OCI-LY7 (cell line): ENCODE results near the gene CSNK1G1. TPM values are rescaled to one million over a fixed set of nuclear protein-coding genes. Genes with fewer than 3 reads are reported as not detected.
"Not testable (repeated sequence)": the region's sequence is repeated elsewhere in the genome, so short reads cannot be mapped to it uniquely, and the experiment has no call there.

ENCODE experiments used
- BruUV-seq: library from RNA; stranded (reverse); fragments of 400-500 nt; replicated peaks from 2 replicates; lab custom pipeline; 2021; lab: Mats Ljungman, UMichigan
- CTCF ChIA-PET: fragments of 300-600 bp; sonication (Branson Sonifier 250); formaldehyde crosslinking; loops from one replicate; lab custom pipeline; 2022; ENCODE audit warnings: antibody characterized with exemption; ENCODE audit not compliant: unreplicated experiment; lab: Charles Lee
- POLR2A ChIA-PET: fragments of 300-600 bp; sonication (Branson Sonifier 250); formaldehyde crosslinking; loops from one replicate; lab custom pipeline; 2022; ENCODE audit warnings: antibody characterized with exemption; lab: Charles Lee
- DNase-seq: peaks from one replicate; pipeline ENCODE4 v3.0.0-alpha.2; 2015; ENCODE audit warnings: low spot score
- H2AFZ ChIP-seq: fragments of 200-600 bp; sonication (generic), shearing (Covaris generic); 2 replicates; pipeline ENCODE4 v1.6.1; 2014; ENCODE audit warnings: mild to moderate bottlenecking, antibody characterized with exemption, low read length, moderate library complexity
- H3K27ac ChIP-seq: fragments of 200-600 bp; sonication (generic); 2 replicates; pipeline ENCODE4 v1.5.1; 2014; ENCODE audit warnings: mixed run types, low read depth, mild to moderate bottlenecking, moderate library complexity, low read length, inconsistent platforms; ENCODE audit not compliant: poor library complexity, severe bottlenecking
- H3K36me3 ChIP-seq: fragments of 200-600 bp; sonication (generic); 2 replicates; pipeline ENCODE4 v1.6.1; 2014; ENCODE audit warnings: mild to moderate bottlenecking, antibody characterized with exemption, low read length, moderate library complexity, mixed read lengths; ENCODE audit not compliant: insufficient read depth
- H3K4me1 ChIP-seq: fragments of 200-600 bp; sonication (generic); 2 replicates; pipeline ENCODE4 v1.5.1; 2014; ENCODE audit warnings: mild to moderate bottlenecking, low read length; ENCODE audit not compliant: insufficient read depth, poor library complexity, severe bottlenecking
- H3K4me2 ChIP-seq: fragments of 200-600 bp; sonication (generic); 2 replicates; pipeline ENCODE4 v1.6.1; 2014; ENCODE audit warnings: mild to moderate bottlenecking, low read length
- H3K4me3 ChIP-seq: fragments of 200-600 bp; sonication (generic); 2 replicates; pipeline ENCODE4 v1.5.1; 2014; ENCODE audit warnings: mild to moderate bottlenecking, low read depth, low read length; ENCODE audit not compliant: poor library complexity, severe bottlenecking
- H3K79me2 ChIP-seq: fragments of 200-600 bp; sonication (generic); 2 replicates; pipeline ENCODE4 v1.6.1; 2016; ENCODE audit warnings: low read depth, mild to moderate bottlenecking, low read length, moderate library complexity, mixed read lengths; ENCODE audit not compliant: insufficient read depth
- H3K9me2 ChIP-seq: fragments of 200-600 bp; sonication (generic); 2 replicates; pipeline ENCODE4 v1.6.1; 2016; ENCODE audit warnings: mild to moderate bottlenecking, low read length, mixed read lengths; ENCODE audit not compliant: insufficient read depth
- H3K9me3 ChIP-seq: fragments of 200-600 bp; sonication (generic); 2 replicates; pipeline ENCODE4 v1.6.1; 2014; ENCODE audit warnings: mild to moderate bottlenecking, mixed run types, low read length, mixed read lengths
- H4K20me1 ChIP-seq: fragments of 200-600 bp; sonication (generic); 2 replicates; pipeline ENCODE4 v1.6.1; 2014; ENCODE audit warnings: mild to moderate bottlenecking, antibody characterized with exemption, low read length, moderate library complexity, mixed read lengths; ENCODE audit not compliant: insufficient read depth
- EZH2phosphoT487 ChIP-seq: fragments of 200-600 bp; sonication (generic); IDR thresholded peaks from 2 replicates; pipeline ENCODE4 v1.6.1; 2018; ENCODE audit warnings: low read depth, borderline replicate concordance, mild to moderate bottlenecking, mixed run types, antibody characterized with exemption, low read length, moderate library complexity, mixed read lengths
- intact Hi-C: fragments of 100-400 bp; cut with micrococcal nuclease; formaldehyde crosslinking; loops from one replicate; pipeline ENCODE4 v1.10.0; 2022; ENCODE audit not compliant: unreplicated experiment
- total RNA-seq, 2 experiments: library from RNA; depleted of rRNA in 1 of 2; stranded (reverse); fragments of >200 nt in 1 of 2; shearing (Covaris generic) in 1 of 2; gene quantifications; 2 replicates each; pipeline ENCODE4 v1.2.3, GENCODE V29; 2014 to 2022
- TF ChIP-seq, protein P1 (sequence below): fragments of 200-600 bp; sonication (generic); conservative IDR thresholded peaks from 2 replicates; pipeline ENCODE4 v1.5.1; 2014; ENCODE audit warnings: mild to moderate bottlenecking, antibody characterized with exemption, low read length, moderate library complexity, mixed read lengths

The CSNK1G1 gene
- total RNA-seq, 2 experiments from 2014 or later = 8.8 to 14.1 TPM

DNA sequence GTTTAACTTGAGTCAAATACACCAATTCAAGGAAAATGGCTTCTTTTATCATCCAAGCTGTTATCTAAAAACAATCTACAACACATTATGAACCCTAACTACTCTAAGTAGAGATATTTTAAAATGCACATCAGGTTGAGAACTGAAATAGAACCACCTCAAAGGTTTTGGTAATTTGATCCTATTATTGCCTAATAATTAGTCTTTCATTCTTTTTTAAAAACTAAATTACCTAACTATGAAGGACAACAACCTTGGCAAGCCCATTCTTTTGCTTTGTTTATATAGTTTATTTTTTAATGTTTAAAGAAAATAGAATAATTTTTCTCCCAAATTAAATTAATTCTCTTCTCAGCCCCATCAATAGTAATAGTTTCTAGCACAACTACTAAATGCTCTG lies 132.1 kb downstream of the CSNK1G1 start:
- no peak overlapping the region for H3K27ac ChIP-seq
- H4K20me1 ChIP-seq = no peaks in the 10 kb centered on the region
- no peaks in the 10 kb centered on the region for H3K4me1 ChIP-seq
- no peak overlapping the region for H3K4me2 ChIP-seq
- no peaks in the 10 kb centered on the region for H3K79me2 ChIP-seq
- DNase-seq = no peak
- H3K36me3 ChIP-seq = peaks cover 4% of the 10 kb centered on the region; the same call in 1 of the 2 replicates
- no peak for TF ChIP-seq EZH2phosphoT487
- TF ChIP-seq, protein P1, sequence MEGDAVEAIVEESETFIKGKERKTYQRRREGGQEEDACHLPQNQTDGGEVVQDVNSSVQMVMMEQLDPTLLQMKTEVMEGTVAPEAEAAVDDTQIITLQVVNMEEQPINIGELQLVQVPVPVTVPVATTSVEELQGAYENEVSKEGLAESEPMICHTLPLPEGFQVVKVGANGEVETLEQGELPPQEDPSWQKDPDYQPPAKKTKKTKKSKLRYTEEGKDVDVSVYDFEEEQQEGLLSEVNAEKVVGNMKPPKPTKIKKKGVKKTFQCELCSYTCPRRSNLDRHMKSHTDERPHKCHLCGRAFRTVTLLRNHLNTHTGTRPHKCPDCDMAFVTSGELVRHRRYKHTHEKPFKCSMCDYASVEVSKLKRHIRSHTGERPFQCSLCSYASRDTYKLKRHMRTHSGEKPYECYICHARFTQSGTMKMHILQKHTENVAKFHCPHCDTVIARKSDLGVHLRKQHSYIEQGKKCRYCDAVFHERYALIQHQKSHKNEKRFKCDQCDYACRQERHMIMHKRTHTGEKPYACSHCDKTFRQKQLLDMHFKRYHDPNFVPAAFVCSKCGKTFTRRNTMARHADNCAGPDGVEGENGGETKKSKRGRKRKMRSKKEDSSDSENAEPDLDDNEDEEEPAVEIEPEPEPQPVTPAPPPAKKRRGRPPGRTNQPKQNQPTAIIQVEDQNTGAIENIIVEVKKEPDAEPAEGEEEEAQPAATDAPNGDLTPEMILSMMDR = no peak
- BruUV-seq = no TSS peak
- CTCF ChIA-PET = no interaction called here
- intact Hi-C loops = no loop called here
- no peak overlapping the region for H2AFZ ChIP-seq
- no peaks in the 10 kb centered on the region for H3K9me2 ChIP-seq
- H3K4me3 ChIP-seq = no peak overlapping the region
- POLR2A ChIA-PET = interaction anchor here (0.5 to 0.9 kb wide), 2 partner anchors 10 to 468 kb away, joined by 3 read pairs; no protein-coding TSS in a partner anchor
- H3K9me3 ChIP-seq = 0 out of 2 replicates have a peak, but pooled peaks cover 4% of the 10 kb centered on the region

DNA sequence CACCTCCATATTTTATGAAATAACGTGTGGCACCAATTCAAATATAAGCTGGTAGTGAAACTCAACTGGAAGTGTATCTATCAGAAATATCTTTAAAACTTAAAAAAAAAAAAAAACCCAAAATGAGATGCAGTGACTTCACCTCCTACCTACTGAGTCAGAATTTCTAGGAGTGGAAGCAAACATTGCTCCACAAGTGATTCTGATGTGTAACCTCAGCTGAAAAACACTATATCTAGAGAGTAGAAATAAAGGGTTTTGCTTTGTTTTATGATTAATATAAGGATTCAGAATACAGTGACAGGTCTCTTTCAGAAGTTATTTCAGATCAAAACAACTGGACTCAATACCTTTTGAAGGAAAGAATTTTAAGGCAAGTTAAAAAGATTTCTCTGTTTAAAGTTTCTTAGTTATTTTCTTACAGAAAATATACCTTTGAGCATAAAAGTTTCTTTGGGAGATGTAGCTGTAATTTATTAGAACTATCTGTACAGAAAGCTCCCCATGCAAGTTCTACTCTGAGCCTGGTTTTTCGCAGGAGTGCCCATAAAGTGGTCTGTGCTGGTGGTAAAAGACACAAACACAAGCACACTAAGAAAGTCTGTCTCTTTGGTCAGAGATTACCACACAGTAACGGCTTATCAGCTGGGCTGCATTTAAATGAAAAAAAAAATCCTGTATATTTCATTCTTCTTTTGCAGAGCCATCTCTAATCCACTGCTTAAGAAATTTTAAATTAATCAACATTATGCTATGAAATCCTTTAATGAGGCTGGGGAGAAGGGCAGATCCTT lies 133.2 kb downstream of the CSNK1G1 start:
- POLR2A ChIA-PET = interaction anchor here (0.6 to 0.7 kb wide), 2 partner anchors 22 to 374 kb away, joined by 4 to 6 read pairs; no protein-coding TSS in a partner anchor
- H3K36me3 ChIP-seq = peaks cover 4% of the 10 kb centered on the region; the same call in 1 of the 2 replicates
- H3K9me3 ChIP-seq = 0 out of 2 replicates have a peak, but pooled peaks cover 4% of the 10 kb centered on the region
- DNase-seq = no peak
- BruUV-seq = no TSS peak
- no peaks in the 10 kb centered on the region for H4K20me1 ChIP-seq
- H3K9me2 ChIP-seq = no peaks in the 10 kb centered on the region
- no peaks in the 10 kb centered on the region for H3K4me1 ChIP-seq
- H3K4me3 ChIP-seq = no peak overlapping the region
- CTCF ChIA-PET = no interaction called here
- intact Hi-C loops = no loop called here
- H3K79me2 ChIP-seq = no peaks in the 10 kb centered on the region
- H3K4me2 ChIP-seq = no peak overlapping the region
- TF ChIP-seq EZH2phosphoT487 = no peak
- TF ChIP-seq, protein P1 = no peak
- no peak overlapping the region for H2AFZ ChIP-seq
- no peak overlapping the region for H3K27ac ChIP-seq

DNA sequence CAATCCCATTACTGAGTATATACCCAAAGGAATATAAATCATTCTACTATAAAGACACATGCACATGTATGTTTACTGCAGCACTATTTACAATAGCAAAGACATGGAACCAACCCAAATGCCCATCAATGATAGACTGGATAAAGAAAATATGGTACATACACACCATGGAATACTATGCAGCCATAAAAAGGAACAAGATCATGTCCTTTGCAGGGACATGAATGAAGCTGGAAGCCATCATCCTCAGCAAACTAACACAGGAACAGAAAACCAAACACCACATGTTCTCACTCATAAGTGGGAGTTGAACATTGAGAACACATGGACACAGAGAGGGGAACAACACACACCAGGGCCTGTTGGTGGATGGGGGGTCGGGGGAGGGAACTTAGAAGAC lies 134.1 kb downstream of the CSNK1G1 start:
- intact Hi-C loops, POLR2A ChIA-PET: not testable (repeated sequence)

DNA sequence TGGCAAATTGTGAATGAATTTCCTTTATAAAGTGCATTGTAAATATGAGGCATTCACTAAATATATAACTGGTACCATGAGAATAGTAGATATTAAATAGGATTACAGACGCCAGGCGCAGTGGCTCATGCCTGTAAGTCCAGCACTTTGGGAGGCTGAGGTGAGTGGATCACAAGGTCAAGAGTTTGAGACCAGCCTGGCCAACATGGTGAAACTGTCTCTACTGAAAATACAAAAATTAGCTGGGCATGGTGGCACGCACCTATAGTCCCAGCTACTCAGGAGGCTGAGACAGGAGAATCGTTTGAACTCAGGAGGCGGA lies 138.6 kb downstream of the CSNK1G1 start:
- H3K4me3 ChIP-seq, H3K4me1 ChIP-seq, H3K36me3 ChIP-seq, H2AFZ ChIP-seq, intact Hi-C loops, H3K27ac ChIP-seq, H3K4me2 ChIP-seq, H3K9me3 ChIP-seq, DNase-seq, CTCF ChIA-PET, H3K9me2 ChIP-seq, H4K20me1 ChIP-seq, BruUV-seq, H3K79me2 ChIP-seq: not testable (repeated sequence)
- POLR2A ChIA-PET = interaction anchor here (0.6 to 1.0 kb wide), 2 partner anchors 39 to 318 kb away, joined by 3 to 4 read pairs; no protein-coding TSS in a partner anchor

More for the DNA sequence above, 134.1 kb downstream of the CSNK1G1 start:
- H3K4me2 ChIP-seq, H3K79me2 ChIP-seq, H4K20me1 ChIP-seq, H3K4me3 ChIP-seq, H3K36me3 ChIP-seq, H3K9me3 ChIP-seq, H2AFZ ChIP-seq, H3K9me2 ChIP-seq, DNase-seq, BruUV-seq, H3K27ac ChIP-seq, H3K4me1 ChIP-seq, CTCF ChIA-PET: not testable (repeated sequence)
